Esophagus squamous epithelium (tissue), 4 donors: ENCODE data around the gene THADA.

Experiments
- CTCF ChIP-seq, 6 experiments: fragments of 450-650 bp in 4 of 6; fragments of 200-600 bp in 2 of 6; sonication (generic) in 2 of 6; IDR thresholded peaks; one replicate each; pipeline ENCODE4 v1.5.1; 2016 to 2019; ENCODE audit warnings: antibody characterized with exemption in 6 of 6, mild to moderate bottlenecking in 4 of 6, moderate library complexity in 4 of 6
- POLR2A ChIP-seq, 4 donors: fragments of 450-650 bp; IDR thresholded peaks; one replicate each; pipeline ENCODE4 v1.6.1; 2017; ENCODE audit warnings: antibody characterized with exemption in 4 of 4, mild to moderate bottlenecking in 4 of 4, moderate library complexity in 3 of 4

- TF ChIP-seq POLR2A (IDR thresholded peaks at IDR 0.05) (no peak), CTCF (IDR thresholded peaks at IDR 0.05) (no peak)
Measured at GRCh38 chr2:43214253-43214652, 381.6 kb downstream of the THADA start.
